ENCODE measurements around the gene FRMD1. TPM values are rescaled to one million over a fixed set of nuclear protein-coding genes. Genes with fewer than 3 reads are reported as not detected.

FRMD1 gene
- 5.9 TPM for polyA plus RNA-seq
- long read RNA-seq, donor 1 = 0 reads
- long read RNA-seq, donor 2 = 0 reads
- long read RNA-seq, donor 3, partial matches to known transcripts = 0 of 1 reads
- long read RNA-seq, donor 3, other reads (novel, unspliced or antisense) = 0 of 1 reads
- long read RNA-seq, donor 4 = 0 reads
- long read RNA-seq, donor 5, partial matches to known transcripts = 0 of 1 reads
- long read RNA-seq, donor 5, other reads (novel, unspliced or antisense) = 0 of 1 reads
- long read RNA-seq, donor 6 = 0 reads
- long read RNA-seq, donor 7 = 0 reads
- long read RNA-seq, donor 8 = 0 reads
- long read RNA-seq, donor 9 = 0 reads
- long read RNA-seq, donor 10 = 0 reads
- long read RNA-seq, donor 11 = 0 reads

DNA sequence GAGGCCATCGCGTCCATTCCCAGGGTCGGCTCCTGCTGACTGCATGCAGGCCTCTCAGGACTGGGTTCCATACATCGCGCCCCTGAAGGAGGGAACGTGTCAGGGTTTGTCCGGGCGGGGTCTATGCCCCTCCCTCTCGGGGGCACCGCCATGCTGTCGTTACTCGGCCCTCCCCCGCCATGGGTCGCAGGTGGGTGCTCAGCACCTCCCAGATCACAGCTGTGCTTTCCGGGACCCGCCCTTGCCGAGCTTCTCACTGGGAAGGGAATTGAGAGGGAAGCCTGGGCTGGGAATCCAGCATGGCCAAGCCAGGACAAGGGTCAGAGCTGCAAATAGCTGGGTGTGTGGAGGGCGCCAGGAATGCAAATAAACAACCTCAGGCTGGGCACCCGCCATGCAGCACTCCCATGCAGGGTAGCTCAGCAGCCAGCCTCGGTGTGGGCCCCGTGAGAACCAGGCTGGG is at the start of gene FRMD1:
TSS of gene FRMD1 (minus strand) at position 270 of the 463 bp plus-strand sequence. CDS start at position 152, 118 bp downstream.
- peaks cover 20% of the 10 kb centered on the region for H3K4me1 ChIP-seq (ENCODE audit: control insufficient read depth, insufficient read depth, low read length)
- WGBS (ENCODE audit: insufficient coverage, low lambda C conversion rate) = no CpG with 5 or more reads among the region's 21 CpGs
- peak; percentile 75 to 88 for DNase-seq
- no peaks in the 10 kb centered on the region for H3K27me3 ChIP-seq (ENCODE audit: control insufficient read depth, insufficient read depth, low read length)
- no peaks in the 10 kb centered on the region for H3K36me3 ChIP-seq (ENCODE audit: control insufficient read depth, insufficient read depth, low read length)
- no peak within 1 kb of the TSS for H3K27ac ChIP-seq (ENCODE audit: low read length)
- no peak within 1 kb of the TSS for H3K4me3 ChIP-seq (ENCODE audit: low read length)
- H3K9me3 ChIP-seq (ENCODE audit: control insufficient read depth, low read depth, low read length) = no peaks in the 10 kb centered on the region

- H3K27ac ChIP-seq (ENCODE audit: low read length) = no peak overlapping the region
- H3K4me3 ChIP-seq (ENCODE audit: low read length) = no peak overlapping the region
- H3K4me1 ChIP-seq (ENCODE audit: control insufficient read depth, insufficient read depth, low read length) = peaks cover 4% of the 10 kb centered on the region
- H3K27me3 ChIP-seq (ENCODE audit: control insufficient read depth, insufficient read depth, low read length) = no peaks in the 10 kb centered on the region
- H3K9me3 ChIP-seq (ENCODE audit: control insufficient read depth, low read depth, low read length) = no peaks in the 10 kb centered on the region
- no peak for DNase-seq
- WGBS (ENCODE audit: insufficient coverage, low lambda C conversion rate) = no CpG with 5 or more reads among the region's 19 CpGs
- no peaks in the 10 kb centered on the region for H3K36me3 ChIP-seq (ENCODE audit: control insufficient read depth, insufficient read depth, low read length)
These were observed 49.1 kb upstream of the FRMD1 start for GRCh38 chr6:168128006-168128630.

- WGBS (ENCODE audit: insufficient coverage, low lambda C conversion rate) = no CpG with 5 or more reads among the region's 10 CpGs
- H3K27me3 ChIP-seq (ENCODE audit: control insufficient read depth, insufficient read depth, low read length) = no peaks in the 10 kb centered on the region
- no peak overlapping the region for H3K27ac ChIP-seq (ENCODE audit: low read length)
- H3K4me3 ChIP-seq (ENCODE audit: low read length) = no peak overlapping the region
- no peaks in the 10 kb centered on the region for H3K9me3 ChIP-seq (ENCODE audit: control insufficient read depth, low read depth, low read length)
- no peak for DNase-seq
- no peaks in the 10 kb centered on the region for H3K36me3 ChIP-seq (ENCODE audit: control insufficient read depth, insufficient read depth, low read length)
- no peaks in the 10 kb centered on the region for H3K4me1 ChIP-seq (ENCODE audit: control insufficient read depth, insufficient read depth, low read length)
These were observed 48.4 kb upstream of the FRMD1 start for GRCh38 chr6:168127384-168127868.

DNA sequence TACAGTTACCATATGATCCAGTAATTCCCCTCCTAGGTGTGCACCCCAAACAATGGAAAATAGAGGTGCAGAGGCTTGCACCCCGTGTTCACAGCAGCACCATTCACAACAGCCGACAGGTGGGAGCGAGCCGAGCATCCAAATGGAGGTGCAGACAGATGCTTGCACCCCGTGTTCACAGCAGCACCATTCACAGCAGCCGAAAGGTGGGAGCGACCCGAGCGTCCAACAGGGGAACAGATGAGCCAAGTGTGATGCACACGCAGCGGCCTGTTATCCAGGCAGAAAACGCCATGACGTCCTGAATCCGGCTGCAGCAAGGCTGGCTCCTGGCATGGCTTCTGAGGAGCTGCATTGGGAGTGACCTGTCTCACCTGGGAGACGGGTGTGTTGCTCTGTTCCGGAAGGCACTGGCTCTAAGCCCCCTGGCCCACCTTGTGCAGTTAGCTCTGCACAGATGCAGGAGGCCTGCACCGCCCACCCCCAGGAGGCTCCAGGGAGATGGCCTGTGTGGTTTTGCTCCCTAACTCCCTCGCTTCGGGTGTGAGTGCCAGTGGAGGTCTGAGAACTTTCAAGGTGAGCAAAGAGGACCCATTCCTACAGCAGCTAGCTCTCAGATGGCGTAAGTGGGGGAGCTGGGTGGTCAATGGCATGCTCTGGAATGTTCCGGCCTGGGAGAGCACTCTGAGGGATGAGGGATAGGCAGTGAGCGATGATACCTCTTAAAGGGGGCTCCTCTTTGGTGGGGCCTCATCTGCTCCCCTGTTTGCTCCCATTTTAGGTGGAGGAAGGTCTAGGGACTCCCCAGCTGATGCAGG is 47.8 kb upstream of the FRMD1 start:
- WGBS (ENCODE audit: insufficient coverage, low lambda C conversion rate) = no CpG with 5 or more reads among the region's 22 CpGs
- DNase-seq = no peak
- H3K4me3 ChIP-seq (ENCODE audit: low read length) = no peak overlapping the region
- H3K9me3 ChIP-seq (ENCODE audit: control insufficient read depth, low read depth, low read length) = no peaks in the 10 kb centered on the region
- no peak overlapping the region for H3K27ac ChIP-seq (ENCODE audit: low read length)
- H3K36me3 ChIP-seq (ENCODE audit: control insufficient read depth, insufficient read depth, low read length) = no peaks in the 10 kb centered on the region
- H3K27me3 ChIP-seq (ENCODE audit: control insufficient read depth, insufficient read depth, low read length) = no peaks in the 10 kb centered on the region
- H3K4me1 ChIP-seq (ENCODE audit: control insufficient read depth, insufficient read depth, low read length) = no peaks in the 10 kb centered on the region

- WGBS (ENCODE audit: insufficient coverage, low lambda C conversion rate) = 100% methylated on average over 1 of the region's 22 CpGs
- no peak overlapping the region for H3K27ac ChIP-seq (ENCODE audit: low read length)
- H3K9me3 ChIP-seq (ENCODE audit: control insufficient read depth, low read depth, low read length) = no peaks in the 10 kb centered on the region
- H3K4me1 ChIP-seq (ENCODE audit: control insufficient read depth, insufficient read depth, low read length) = no peaks in the 10 kb centered on the region
- H3K27me3 ChIP-seq (ENCODE audit: control insufficient read depth, insufficient read depth, low read length) = no peaks in the 10 kb centered on the region
- H3K4me3 ChIP-seq (ENCODE audit: low read length) = no peak overlapping the region
- H3K36me3 ChIP-seq (ENCODE audit: control insufficient read depth, insufficient read depth, low read length) = no peaks in the 10 kb centered on the region
- DNase-seq = no peak
These were observed 46.5 kb upstream of the FRMD1 start for GRCh38 chr6:168125429-168126001.

DNA sequence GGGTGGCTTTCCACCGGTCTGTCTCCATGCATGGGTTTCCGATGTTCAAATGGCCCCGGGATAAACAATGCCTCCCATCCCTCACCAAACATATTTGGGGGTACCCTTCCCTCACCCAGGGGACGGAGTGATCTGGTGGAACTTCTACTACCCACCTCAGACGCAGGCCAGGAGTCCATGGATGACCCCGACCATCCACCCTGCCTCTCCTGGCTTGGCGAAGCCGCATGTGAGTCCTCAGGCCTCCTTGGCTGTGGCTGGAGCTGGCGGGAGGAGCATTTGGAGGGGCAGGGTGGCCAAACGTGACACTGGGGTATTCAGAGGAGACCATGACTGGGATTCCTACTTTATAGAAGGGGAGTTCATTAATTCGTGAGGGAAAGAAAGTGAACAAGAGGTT is 45.9 kb upstream of the FRMD1 start:
- no peak for DNase-seq
- Histone ChIP-seq H3K27me3 (ENCODE audit: control insufficient read depth, insufficient read depth, low read length) (no peaks in the 10 kb centered on the region), H3K27ac (ENCODE audit: low read length) (no peak overlapping the region), H3K4me1 (ENCODE audit: control insufficient read depth, insufficient read depth, low read length) (no peaks in the 10 kb centered on the region), H3K9me3 (ENCODE audit: control insufficient read depth, low read depth, low read length) (no peaks in the 10 kb centered on the region), H3K4me3 (ENCODE audit: low read length) (no peak overlapping the region), H3K36me3 (ENCODE audit: control insufficient read depth, insufficient read depth, low read length) (no peaks in the 10 kb centered on the region)
- no CpG with 5 or more reads among the region's 11 CpGs for WGBS (ENCODE audit: insufficient coverage, low lambda C conversion rate)

DNA sequence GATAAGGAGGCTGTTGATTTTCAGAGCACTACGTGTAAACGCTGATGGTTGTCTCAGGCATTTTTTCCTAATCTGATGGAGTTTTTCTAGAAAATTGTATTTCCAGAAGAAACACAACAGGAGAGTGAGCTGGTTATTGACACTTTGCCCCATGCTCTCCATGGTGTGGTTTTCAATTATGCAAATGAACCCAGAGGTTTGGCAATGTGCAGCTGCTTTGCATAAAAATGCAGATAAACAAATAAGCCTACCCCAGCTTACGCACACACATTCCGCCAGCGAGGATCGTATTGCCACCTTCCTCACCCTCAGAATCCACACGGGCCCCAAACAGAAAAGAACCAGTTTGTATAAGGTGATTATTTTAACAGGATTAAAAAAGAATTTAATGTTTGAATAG is 45.1 kb upstream of the FRMD1 start:
- no peaks in the 10 kb centered on the region for H3K27me3 ChIP-seq (ENCODE audit: control insufficient read depth, insufficient read depth, low read length)
- WGBS (ENCODE audit: insufficient coverage, low lambda C conversion rate) = no CpG with 5 or more reads among the region's 7 CpGs
- no peaks in the 10 kb centered on the region for H3K4me1 ChIP-seq (ENCODE audit: control insufficient read depth, insufficient read depth, low read length)
- H3K4me3 ChIP-seq (ENCODE audit: low read length) = no peak overlapping the region
- no peak overlapping the region for H3K27ac ChIP-seq (ENCODE audit: low read length)
- DNase-seq = no peak
- no peaks in the 10 kb centered on the region for H3K36me3 ChIP-seq (ENCODE audit: control insufficient read depth, insufficient read depth, low read length)
- H3K9me3 ChIP-seq (ENCODE audit: control insufficient read depth, low read depth, low read length) = no peaks in the 10 kb centered on the region

DNA sequence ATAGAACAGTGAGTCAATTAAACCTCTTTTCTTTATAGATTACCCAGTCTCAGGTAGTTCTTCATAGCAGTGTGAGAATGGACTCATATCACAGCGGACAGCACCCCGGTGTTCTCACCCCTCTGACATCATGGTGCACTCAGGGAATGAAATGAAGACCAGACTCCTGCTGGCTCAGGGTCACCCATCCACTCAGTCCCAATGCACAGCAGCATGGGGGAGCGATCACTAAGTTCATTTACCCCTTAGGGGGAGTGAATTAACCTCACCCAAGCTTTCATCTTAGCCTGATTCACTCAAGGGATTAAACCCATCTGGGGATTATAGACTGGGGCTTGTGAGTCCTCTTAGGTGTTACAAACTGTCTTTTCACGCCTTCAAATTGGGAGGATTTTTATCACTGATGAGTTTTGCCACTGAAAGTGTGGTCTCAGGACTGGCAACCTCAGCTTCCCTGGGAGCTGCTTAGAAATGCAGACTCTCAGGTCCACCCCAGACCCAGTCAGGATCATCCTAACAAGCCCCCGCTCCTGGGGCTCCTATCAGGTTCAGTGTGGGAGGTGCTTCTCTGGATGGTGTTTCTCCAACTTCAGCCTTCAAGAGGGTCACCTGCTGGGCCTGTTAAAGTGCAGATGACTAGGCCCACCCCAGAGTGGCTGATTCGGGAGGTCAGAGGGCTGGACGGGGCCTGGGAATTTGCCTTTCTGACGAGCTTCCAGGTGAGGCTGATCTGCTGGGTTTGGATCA is 44.3 kb upstream of the FRMD1 start:
- no peak overlapping the region for H3K4me3 ChIP-seq (ENCODE audit: low read length)
- H3K27ac ChIP-seq (ENCODE audit: low read length) = no peak overlapping the region
- H3K36me3 ChIP-seq (ENCODE audit: control insufficient read depth, insufficient read depth, low read length) = no peaks in the 10 kb centered on the region
- WGBS (ENCODE audit: insufficient coverage, low lambda C conversion rate) = no CpG with 5 or more reads among the region's 8 CpGs
- H3K27me3 ChIP-seq (ENCODE audit: control insufficient read depth, insufficient read depth, low read length) = no peaks in the 10 kb centered on the region
- H3K4me1 ChIP-seq (ENCODE audit: control insufficient read depth, insufficient read depth, low read length) = no peaks in the 10 kb centered on the region
- no peak for DNase-seq
- H3K9me3 ChIP-seq (ENCODE audit: control insufficient read depth, low read depth, low read length) = no peaks in the 10 kb centered on the region

DNA sequence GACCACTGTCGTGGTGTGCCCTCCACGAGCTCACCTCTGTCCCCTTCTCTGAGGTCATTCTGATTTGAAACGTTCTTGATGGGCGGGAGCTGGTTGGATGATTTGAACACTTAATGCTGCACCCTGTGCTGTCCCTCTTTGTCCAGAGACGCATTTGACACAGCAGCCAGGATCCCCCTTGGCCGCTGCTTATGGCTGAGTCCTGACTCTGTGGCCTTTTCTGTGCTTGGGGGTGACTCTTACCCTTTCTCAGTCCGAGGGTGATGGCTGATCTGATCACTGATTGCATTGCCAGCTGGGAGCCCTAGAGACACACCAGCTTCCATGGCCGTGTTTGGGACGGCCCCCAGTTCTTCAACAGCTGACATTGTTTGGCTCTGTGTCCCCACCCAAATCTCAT is 43.5 kb upstream of the FRMD1 start:
- Histone ChIP-seq H3K36me3 (ENCODE audit: control insufficient read depth, insufficient read depth, low read length) (no peaks in the 10 kb centered on the region), H3K27me3 (ENCODE audit: control insufficient read depth, insufficient read depth, low read length) (no peaks in the 10 kb centered on the region), H3K4me3 (ENCODE audit: low read length) (no peak overlapping the region), H3K4me1 (ENCODE audit: control insufficient read depth, insufficient read depth, low read length) (peaks cover 2% of the 10 kb centered on the region), H3K9me3 (ENCODE audit: control insufficient read depth, low read depth, low read length) (no peaks in the 10 kb centered on the region), H3K27ac (ENCODE audit: low read length) (no peak overlapping the region)
- DNase-seq = no peak
- no CpG with 5 or more reads among the region's 9 CpGs for WGBS (ENCODE audit: insufficient coverage, low lambda C conversion rate)
